GM21528 (cell line): ENCODE results near the gene TTF2.

Source experiments
- ATAC-seq: cut with Tn5 transposase; IDR thresholded peaks from one replicate; pipeline ENCODE4 v1.9.1; 2021; ENCODE audit warnings: mild to moderate bottlenecking, moderate library complexity; ENCODE audit not compliant: unreplicated experiment, low FRiP score

TTF2 gene

DNA sequence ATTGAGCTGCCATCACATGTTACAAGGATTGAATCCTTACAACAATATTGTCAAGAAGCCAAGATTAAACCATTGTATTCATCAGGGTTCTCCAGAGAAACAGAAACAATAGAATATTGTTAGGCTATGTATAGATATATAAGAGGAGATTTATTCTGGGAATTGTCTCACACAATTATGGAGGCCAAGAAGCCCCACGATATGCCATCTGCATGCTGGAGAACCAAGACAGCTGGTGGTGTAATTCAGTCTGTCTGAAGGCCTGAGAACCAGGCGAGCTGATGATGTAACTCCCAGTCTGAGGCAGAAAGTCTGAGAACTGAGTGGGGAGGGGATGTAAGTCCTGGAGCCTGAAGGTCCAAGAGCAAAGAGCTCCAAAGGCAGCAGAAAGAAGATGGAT, 14.5 kb upstream of the TTF2 start:
- ATAC-seq, result no peak

DNA sequence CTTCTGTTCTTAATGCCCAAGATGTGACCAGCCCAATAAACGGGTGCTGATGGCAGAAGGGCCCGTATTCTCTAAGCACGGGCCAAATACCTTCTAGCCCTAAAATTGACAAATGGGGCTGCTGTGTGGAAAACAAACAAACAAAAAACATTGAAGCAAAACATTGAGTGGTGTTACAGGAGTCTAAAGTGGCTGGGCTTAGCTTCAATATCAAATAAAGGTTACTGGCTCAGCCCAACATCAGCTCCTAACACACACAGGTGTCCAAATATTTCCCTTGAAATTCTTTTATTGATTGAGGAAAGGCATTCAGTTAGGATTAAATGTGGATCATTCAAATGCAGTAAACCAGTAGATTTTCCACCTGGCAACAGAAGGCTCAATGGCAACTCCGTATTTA, 13.3 kb upstream of the TTF2 start:
- no peak for ATAC-seq

GRCh38 chr1:117047271-117047670, 12.9 kb upstream of the TTF2 start:
- no peak for ATAC-seq

GRCh38 chr1:117049857-117050256, 10.3 kb upstream of the TTF2 start:
- ATAC-seq, result no peak

DNA sequence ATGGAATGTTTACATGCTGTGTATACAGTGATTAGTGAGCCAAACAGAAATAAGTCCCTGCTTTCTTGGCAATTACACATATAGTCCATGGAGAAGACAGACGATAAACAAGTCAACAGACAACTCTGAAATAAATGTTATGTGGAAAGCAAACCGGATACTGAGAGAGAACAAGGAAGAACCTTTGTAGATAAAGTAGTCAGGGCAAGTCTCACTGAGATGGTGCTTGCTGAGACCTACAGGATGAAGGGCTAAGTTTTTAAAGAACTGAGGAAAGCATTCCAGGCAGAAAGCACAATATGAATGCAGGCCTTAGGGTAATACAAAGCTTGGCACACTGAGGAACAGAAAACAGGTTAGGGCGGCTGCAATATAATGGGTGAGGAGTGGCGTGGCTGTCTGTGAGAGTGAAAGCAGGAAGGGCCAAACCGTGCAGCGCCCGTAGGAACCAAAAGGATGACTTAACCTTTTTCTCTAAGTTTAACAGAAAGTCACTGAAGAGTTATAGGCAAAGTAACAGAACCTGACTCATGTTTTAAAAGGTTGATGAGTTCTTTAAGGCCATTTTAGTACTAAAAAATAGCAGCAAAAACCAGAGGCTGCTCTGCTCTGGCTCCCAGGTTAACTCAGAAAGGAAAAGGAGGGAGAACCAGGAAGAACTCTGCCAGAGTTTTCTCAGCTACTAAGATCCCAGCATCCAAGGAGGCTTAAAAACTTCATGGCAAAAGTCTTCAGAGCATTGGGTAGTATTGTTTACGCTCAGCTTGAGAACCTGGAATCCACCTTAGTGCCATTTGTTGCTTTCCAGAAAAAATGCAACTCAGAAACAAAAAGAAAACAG, 8.7 kb upstream of the TTF2 start:
- ATAC-seq, result peak; percentile 73

GRCh38 chr1:117054068-117054467, 6.1 kb upstream of the TTF2 start:
- no peak for ATAC-seq

DNA sequence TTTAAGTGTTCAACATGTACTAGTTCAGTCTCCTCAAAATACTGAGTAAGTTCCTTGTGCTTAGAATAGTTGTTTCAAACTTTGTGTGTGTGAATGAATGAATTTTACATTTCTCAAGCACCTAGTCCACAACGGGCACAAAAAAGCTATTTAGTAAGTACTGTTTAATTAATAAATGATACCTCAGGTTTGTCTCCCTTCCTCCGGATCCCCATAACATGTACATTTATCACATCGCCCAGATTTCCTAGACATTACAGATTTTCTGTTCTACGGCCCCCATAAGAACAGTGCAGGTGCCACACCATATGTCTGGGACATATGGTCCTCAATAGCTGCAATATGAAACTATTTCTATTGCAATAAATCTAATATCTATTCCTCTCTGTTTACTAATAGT, 1.3 kb upstream of the TTF2 start:
- ATAC-seq, result no peak

DNA sequence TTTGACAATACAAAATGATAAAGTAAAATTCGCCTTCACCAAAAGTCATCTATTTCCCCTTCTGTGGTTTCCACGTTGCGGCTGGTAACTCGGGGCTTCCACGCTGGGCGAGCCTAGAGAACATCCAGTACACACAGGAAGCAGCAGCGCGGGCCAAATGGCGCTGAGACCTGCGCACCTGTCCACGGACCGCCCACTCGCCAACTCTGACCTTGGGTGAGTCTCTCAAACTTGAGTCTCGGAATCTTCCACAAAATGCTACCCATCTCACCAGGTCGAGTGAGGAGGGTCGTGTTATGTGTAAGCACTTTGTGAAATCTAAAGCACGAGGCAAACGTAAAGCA, 820 bp upstream of the TTF2 start:
- ATAC-seq, result peak; percentile 38

DNA sequence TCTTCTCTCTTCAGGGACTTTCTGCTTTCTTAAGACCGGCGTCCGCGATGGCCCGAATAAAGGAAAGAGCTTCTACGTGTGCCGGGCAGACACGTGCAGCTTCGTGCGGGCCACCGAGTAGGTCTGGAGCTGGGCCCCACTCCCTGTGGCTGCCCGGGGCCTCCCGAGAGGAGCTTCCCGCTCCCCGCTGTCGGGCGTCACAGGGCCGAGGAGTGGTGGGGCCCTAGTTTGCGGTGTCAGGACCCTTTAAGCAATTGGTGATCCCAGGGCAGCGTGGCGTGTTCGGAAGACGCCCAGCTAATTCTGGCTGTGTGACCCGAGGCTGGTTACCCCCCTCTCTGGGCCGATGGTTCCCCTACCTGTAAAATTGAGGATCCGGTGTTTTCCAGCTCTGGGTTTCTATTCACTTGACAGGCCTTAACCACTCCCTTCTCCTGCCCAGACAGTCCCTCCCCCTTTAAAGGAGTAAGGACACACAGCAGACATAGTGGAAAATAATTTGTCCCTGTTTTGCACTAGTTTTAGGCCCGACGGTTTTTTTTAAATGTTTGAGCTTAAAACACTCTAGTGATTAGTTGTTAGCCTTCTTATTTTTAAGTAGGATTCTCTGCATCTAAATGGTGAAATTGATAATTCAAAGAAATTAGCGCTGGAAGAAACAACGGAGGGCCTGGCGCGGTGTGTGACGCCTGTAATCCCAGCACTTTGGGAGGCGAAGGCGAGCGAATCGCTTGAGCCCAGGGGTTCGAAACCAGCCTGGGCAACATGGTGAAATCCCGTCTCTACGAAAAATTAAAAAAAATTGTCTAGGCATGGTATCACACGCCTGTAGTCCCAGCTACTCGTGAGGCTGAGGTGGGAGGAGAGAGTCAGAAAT, 553 bp downstream of the TTF2 start:
- peak; percentile 11 for ATAC-seq

DNA sequence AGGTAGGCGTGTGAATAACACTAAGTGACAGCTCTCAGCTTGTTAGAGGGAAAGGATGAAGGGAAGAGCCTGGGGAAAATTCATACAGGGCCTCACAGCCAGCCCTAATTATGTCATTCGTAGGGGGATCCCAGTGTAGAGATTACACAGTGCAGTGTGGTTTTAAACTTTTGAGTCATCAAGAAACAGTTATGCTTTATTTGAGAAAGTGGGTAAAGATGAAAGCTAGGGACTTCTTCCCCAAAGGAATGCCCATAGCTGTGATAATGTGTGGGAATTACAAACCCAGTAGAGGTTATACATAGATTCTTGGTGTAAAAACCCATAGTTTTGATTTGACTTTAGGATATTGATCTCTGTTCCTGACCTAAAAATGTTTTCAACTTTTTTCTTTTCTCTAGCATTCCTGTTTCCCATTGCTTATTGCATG, 1.9 kb downstream of the TTF2 start:
- ATAC-seq, result no peak

DNA sequence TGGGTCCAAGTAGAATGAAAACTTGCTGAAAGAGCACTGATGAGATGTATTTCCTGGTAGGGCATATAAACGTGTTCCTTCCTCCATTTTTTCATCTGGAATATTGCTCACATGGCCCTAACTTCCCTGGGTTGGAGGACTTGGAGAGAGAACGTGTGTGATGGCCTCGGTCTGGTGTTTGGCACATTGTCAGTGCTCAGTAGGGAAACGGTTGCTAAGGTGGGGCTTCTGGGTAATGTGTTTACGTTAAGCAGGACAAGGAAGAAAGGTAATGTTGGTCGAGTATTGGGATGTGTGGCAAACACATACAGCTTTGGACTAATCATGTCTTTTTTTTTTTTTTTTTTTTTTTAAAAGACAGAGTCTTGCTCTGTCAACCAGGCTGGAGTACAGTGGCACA, 6.2 kb downstream of the TTF2 start:
- ATAC-seq, result no peak

DNA sequence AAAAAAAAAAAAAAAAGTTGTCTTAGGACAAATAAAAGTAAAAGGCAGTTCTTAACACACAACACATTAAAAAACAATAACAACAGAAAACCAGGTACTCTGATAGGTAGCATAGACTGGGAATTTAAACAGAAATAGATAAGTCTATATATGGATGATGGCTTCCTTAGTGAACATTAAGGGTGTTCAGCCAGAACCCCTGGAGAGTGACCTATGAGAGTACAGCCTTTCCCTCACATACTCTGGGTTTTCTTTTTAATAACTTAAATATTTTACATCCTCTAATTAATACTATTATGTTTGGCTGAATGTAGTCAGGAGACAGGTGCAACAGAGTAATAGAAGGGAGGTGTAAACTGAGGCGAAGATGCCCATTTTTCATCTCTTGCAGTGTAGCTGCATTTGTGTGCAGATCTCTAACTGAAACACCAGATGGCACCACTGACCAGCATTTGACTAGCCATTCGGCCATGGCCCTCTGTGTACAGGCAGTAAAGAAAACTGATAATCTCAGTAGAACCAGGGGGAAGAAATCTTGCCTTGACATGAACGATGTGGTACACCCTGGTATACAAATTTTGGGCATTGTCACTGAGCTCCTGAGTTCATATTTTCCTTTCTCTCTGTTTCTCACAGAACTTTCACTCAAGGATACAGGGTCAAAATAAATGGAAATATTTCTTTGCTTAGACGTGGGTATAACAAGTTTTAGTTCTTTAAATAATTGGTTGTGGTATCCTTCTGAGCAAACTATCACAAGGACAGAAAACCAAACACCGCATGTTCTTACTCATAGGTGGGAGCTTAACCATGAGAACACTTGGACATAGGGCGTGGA, 7.6 kb downstream of the TTF2 start:
- ATAC-seq, result peak; percentile 55

- no peak for ATAC-seq
Measured at GRCh38 chr1:117068580-117068979, 8.5 kb downstream of the TTF2 start.

DNA sequence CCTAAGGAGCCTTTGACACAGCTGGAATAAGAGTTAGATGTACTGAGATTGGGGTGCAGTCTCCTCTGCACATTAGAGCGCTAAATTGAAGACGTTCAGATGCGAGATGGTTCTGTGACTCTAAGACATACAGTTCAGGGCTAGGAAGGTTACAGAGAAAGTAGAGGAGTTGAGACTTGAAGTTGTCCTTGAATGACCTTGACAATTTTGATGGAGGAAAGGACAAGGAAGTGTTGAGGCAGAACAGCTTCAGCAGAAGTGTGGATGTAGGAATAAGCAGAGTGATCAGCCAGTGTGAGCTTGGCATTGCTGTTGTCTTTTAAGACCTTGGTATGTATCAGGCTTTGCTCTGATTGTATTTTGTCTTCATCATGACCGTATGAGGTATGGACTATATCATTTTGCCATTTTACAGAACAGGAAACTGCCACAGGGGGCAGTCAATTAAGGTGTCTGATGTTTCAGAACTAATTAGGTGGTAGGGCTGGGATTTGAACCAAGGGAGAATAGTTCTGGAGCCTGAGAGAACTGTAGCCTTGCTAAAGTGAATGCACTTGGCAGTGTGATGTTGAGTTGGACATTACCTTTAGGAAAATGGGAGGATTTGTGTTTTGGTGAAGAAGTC, 9.2 kb downstream of the TTF2 start:
- no peak for ATAC-seq

- ATAC-seq, result no peak
Measured at GRCh38 chr1:117070124-117070523, 10.0 kb downstream of the TTF2 start.

- ATAC-seq, result no peak
Measured at GRCh38 chr1:117076648-117077047, 16.5 kb downstream of the TTF2 start.

- ATAC-seq, result no peak
Measured at GRCh38 chr1:117077267-117077666, 17.1 kb downstream of the TTF2 start.

- ATAC-seq, result no peak
Measured at GRCh38 chr1:117079737-117080136, 19.6 kb downstream of the TTF2 start.

DNA sequence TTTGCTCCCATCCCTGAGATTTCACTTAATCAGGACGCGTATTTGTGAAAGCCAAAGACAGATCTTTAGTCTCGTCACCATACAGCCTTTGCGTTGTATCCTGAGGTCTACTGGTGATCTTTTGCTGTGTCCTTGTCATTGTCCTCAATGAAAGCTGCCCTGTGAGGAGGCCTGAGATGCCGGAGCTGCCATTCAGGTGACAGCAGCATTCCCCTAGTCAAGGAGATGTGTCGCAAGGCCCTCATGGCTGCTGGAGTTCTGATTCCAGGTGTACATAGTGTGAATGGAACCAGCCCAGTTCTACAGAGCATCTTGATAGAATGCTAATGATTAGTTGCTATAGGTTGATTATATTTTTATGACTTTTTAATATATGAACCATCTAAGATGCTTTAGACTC, 24.1 kb downstream of the TTF2 start:
- ATAC-seq, result no peak

- no peak for ATAC-seq
Measured at GRCh38 chr1:117087686-117088085, 27.6 kb downstream of the TTF2 start.
